Stomach (tissue), 9 donors: ENCODE measurements around the gene ZNRF3. TPM values are rescaled to one million over a fixed set of nuclear protein-coding genes. Genes with fewer than 3 reads are reported as not detected.

Experiments
- DNase-seq, 2 donors: peaks; one replicate each; pipeline versions ENCODE4 v3.0.0 to v3.0.0-alpha.2; 2013 to 2019
- H3K27ac ChIP-seq, 5 donors: fragments of 200-600 bp in 4 of 5; sonication (generic) in 4 of 5; one replicate each; pipeline ENCODE4 v1.5.1; 2013 to 2019; ENCODE audit warnings: mild to moderate bottlenecking in 1 of 5, moderate library complexity in 1 of 5
- H3K27me3 ChIP-seq, 3 donors: fragments of 200-600 bp; sonication (generic); one replicate each; pipeline ENCODE4 v1.5.1; 2017 to 2019; ENCODE audit warnings: mixed run types in 1 of 3
- H3K36me3 ChIP-seq, 4 donors: fragments of 200-600 bp; sonication (generic); 1 replicate in 3 of 4; 2 replicates in 1 of 4; pipeline ENCODE4 v1.5.1; 2016 to 2019
- H3K4me1 ChIP-seq, 4 donors: fragments of 200-600 bp; sonication (generic); one replicate each; pipeline ENCODE4 v1.5.1; 2016 to 2019
- H3K4me3 ChIP-seq, 4 donors: fragments of 200-600 bp; sonication (generic) in 3 of 4; one replicate each; pipeline ENCODE4 v1.5.1; 2016 to 2019; ENCODE audit warnings: mild to moderate bottlenecking in 1 of 4
- H3K9me3 ChIP-seq, 4 donors: fragments of 200-600 bp; sonication (generic); one replicate each; pipeline ENCODE4 v1.5.1; 2016 to 2019
- EP300 ChIP-seq: sonication (generic); formaldehyde crosslinking; IDR thresholded peaks from one replicate; pipeline ENCODE4 v1.6.1; 2017; ENCODE audit warnings: antibody characterized with exemption
- POLR2A ChIP-seq, 4 donors: fragments of 450-650 bp; IDR thresholded peaks; one replicate each; pipeline ENCODE4 v1.6.1; 2016; ENCODE audit warnings: antibody characterized with exemption in 4 of 4, control low read depth in 2 of 4, mild to moderate bottlenecking in 1 of 4, moderate library complexity in 1 of 4
- POLR2AphosphoS5 ChIP-seq, 3 donors: sonication (generic); formaldehyde crosslinking; IDR thresholded peaks; one replicate each; pipeline ENCODE4 v1.6.1; 2016; ENCODE audit warnings: antibody characterized with exemption in 3 of 3
- WGBS, 5 donors: extraction: QIAGEN DNeasy Blood & Tissue Kit in 3 of 5; methylation state at CpG; one replicate each; pipeline versions ENCODE4 v1.1.5 to v1.1.7; 2013 to 2018; 5-methylcytosine and 5-hydroxymethylcytosine counted together
- intact Hi-C: fragments of 100-400 bp; cut with DNase I; formaldehyde crosslinking; loops from one replicate; pipeline ENCODE4 v1.15.1; 2023; ENCODE audit warnings: low total_unique reads
- polyA plus RNA-seq, 3 donors: library from polyadenylated mRNA; stranded (reverse); fragments of 200-250 nt; gene quantifications; one replicate each; pipeline ENCODE4 v1.2.3, GENCODE V29; 2013
- total RNA-seq, 5 donors: library from RNA; depleted of rRNA; stranded (reverse); fragments of >200 nt; gene quantifications; one replicate each; pipeline versions ENCODE4 v1.1.0 to v1.2.3, GENCODE V29; 2014 to 2016
- TF ChIP-seq, protein P1 (sequence below), 7 experiments: fragments of 450-650 bp in 4 of 7; fragments of 200-600 bp in 3 of 7; sonication (generic) in 3 of 7; IDR thresholded peaks; one replicate each; pipeline ENCODE4 v1.5.1; 2016 to 2019; ENCODE audit warnings: antibody characterized with exemption in 7 of 7, control low read depth in 2 of 7, mild to moderate bottlenecking in 1 of 7
- donor health status: healthy with polysubstance abuse.
- donor health status: Bipolar disorder and iron deficiency.
- donor health status: healthy.

ZNRF3 gene
- total and polyA plus RNA-seq, 8 donors: 1.4 to 52.7 (median 3.6) TPM

DNA sequence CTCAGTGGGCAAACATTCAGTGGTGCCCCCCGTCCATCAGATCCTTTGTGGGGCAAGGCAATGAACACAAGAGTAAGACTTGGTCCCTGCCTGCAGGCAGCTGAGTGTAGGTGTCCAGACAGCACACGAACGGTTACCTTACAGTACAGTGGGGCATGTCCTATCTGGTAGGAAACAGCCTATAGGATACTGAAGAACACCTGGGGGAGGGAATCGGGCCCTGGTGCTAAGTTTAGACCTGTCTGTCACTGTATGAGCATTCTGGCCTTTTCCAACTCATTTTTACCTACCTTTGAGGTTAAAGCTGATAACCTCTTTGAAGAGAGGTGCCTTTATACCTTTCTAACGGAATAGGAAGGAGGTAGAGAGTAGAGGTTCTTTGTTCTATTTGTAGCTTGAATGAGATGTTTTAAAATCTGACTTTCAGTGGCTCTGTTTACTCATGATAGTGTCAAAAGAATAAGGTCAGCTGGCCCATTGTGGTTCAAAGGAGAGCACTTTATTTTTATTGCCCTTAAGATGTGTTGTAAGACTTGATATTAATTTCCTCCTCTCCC lies 8.9 kb downstream of the ZNRF3 start:
- Histone ChIP-seq H3K27me3 (no peaks in the 10 kb centered on the region), H3K4me3 (no peak overlapping the region), H3K36me3 (no peaks in the 10 kb centered on the region), H3K4me1 (peaks cover 7 to 65% (median 34%) of the 10 kb centered on the region in 4 donors), H3K9me3 (no peaks in the 10 kb centered on the region), H3K27ac (no peak overlapping the region)
- DNase-seq: no peak
- intact Hi-C loops: no loop called here
- 38 to 64% (median 47%) methylated on average over 5 of the region's 5 CpGs for WGBS, 5 donors
- TF ChIP-seq, protein P1, sequence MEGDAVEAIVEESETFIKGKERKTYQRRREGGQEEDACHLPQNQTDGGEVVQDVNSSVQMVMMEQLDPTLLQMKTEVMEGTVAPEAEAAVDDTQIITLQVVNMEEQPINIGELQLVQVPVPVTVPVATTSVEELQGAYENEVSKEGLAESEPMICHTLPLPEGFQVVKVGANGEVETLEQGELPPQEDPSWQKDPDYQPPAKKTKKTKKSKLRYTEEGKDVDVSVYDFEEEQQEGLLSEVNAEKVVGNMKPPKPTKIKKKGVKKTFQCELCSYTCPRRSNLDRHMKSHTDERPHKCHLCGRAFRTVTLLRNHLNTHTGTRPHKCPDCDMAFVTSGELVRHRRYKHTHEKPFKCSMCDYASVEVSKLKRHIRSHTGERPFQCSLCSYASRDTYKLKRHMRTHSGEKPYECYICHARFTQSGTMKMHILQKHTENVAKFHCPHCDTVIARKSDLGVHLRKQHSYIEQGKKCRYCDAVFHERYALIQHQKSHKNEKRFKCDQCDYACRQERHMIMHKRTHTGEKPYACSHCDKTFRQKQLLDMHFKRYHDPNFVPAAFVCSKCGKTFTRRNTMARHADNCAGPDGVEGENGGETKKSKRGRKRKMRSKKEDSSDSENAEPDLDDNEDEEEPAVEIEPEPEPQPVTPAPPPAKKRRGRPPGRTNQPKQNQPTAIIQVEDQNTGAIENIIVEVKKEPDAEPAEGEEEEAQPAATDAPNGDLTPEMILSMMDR (IDR thresholded peaks at IDR 0.05): no peak
- TF ChIP-seq POLR2A (IDR thresholded peaks at IDR 0.05): no peak
- no peak for TF ChIP-seq POLR2AphosphoS5 (IDR thresholded peaks at IDR 0.05)
- no peak for TF ChIP-seq EP300

GRCh38 chr22:28893810-28894209 lies 10.4 kb downstream of the ZNRF3 start:
- H3K27ac ChIP-seq: no peak overlapping the region
- 86 to 95% (median 90%) methylated on average over 4 of the region's 4 CpGs for WGBS, 5 donors

DNA sequence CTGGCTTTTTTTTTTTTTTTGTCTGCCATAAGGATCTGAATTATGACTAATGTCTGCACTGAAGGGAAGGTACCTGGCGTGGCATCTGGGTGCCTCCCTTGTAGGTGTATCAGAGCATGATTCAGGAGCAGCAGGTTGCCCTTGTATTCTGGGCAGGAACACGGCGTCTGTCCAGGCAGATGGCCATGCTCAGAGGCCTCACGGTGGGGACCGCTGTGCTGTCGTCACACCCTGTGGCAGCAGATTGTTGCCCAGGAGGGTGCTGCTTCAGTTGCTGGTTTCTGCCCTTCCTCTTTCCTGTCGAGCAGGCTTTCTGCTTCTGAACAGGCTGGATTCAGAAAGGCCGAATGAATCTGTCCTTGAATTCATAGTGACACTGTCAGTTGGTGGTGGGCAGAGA lies 11.0 kb downstream of the ZNRF3 start:
- H3K4me1 ChIP-seq: peaks cover 0 to 65% (median 36%) of the 10 kb centered on the region in 4 donors
- no peak overlapping the region for H3K4me3 ChIP-seq
- H3K36me3 ChIP-seq: no peaks in the 10 kb centered on the region
- intact Hi-C loops: no loop called here
- H3K27ac ChIP-seq: no peak overlapping the region
- H3K9me3 ChIP-seq: no peaks in the 10 kb centered on the region
- peak in 1 of 2 donors; percentile 73 for DNase-seq
- no peaks in the 10 kb centered on the region for H3K27me3 ChIP-seq
- WGBS, 5 donors: 39 to 72% (median 48%) methylated on average over 8 of the region's 8 CpGs
- TF ChIP-seq, protein P1 (IDR thresholded peaks at IDR 0.05): no peak
- no peak for TF ChIP-seq POLR2AphosphoS5 (IDR thresholded peaks at IDR 0.05)
- no peak for TF ChIP-seq EP300
- no peak for TF ChIP-seq POLR2A (IDR thresholded peaks at IDR 0.05)

More at GRCh38 chr22:28893810-28894209, 10.4 kb downstream of the ZNRF3 start:
- TF ChIP-seq POLR2AphosphoS5 (IDR thresholded peaks at IDR 0.05): no peak
- no peak for TF ChIP-seq EP300
- TF ChIP-seq, protein P1 (IDR thresholded peaks at IDR 0.05): no peak
- TF ChIP-seq POLR2A (IDR thresholded peaks at IDR 0.05): no peak
- Histone ChIP-seq H3K4me1 (peaks cover 0 to 65% (median 34%) of the 10 kb centered on the region in 4 donors), H3K4me3 (no peak overlapping the region), H3K36me3 (no peaks in the 10 kb centered on the region), H3K27me3 (no peaks in the 10 kb centered on the region), H3K9me3 (no peaks in the 10 kb centered on the region)
- no peak for DNase-seq
- intact Hi-C loops: no loop called here

- no peak overlapping the region for H3K27ac ChIP-seq
- no peak overlapping the region for H3K4me3 ChIP-seq
- H3K36me3 ChIP-seq: no peaks in the 10 kb centered on the region
- no peak for DNase-seq
- H3K9me3 ChIP-seq: no peaks in the 10 kb centered on the region
- TF ChIP-seq, protein P1 (IDR thresholded peaks at IDR 0.05): no peak
- TF ChIP-seq EP300: no peak
- TF ChIP-seq POLR2AphosphoS5 (IDR thresholded peaks at IDR 0.05): no peak
- no peak for TF ChIP-seq POLR2A (IDR thresholded peaks at IDR 0.05)
- intact Hi-C loops: no loop called here
- 70 to 95% (median 78%) methylated on average over 3 of the region's 3 CpGs for WGBS, 5 donors
- H3K27me3 ChIP-seq: no peaks in the 10 kb centered on the region
- H3K4me1 ChIP-seq: peaks cover 0 to 65% (median 36%) of the 10 kb centered on the region in 4 donors
Measured at GRCh38 chr22:28894807-28895206, 11.4 kb downstream of the ZNRF3 start.
